Tibial artery (tissue), 4 donors: ENCODE measurements around the gene RARB.

Experiments used
- DNase-seq, 2 donors: peaks; one replicate each; pipeline ENCODE4 v3.0.0-alpha.2; 2019
- H3K27ac ChIP-seq, 2 donors: fragments of 200-600 bp; sonication (generic) in 1 of 2; 1 replicate in 1 of 2; 2 replicates in 1 of 2; pipeline ENCODE4 v1.5.1; 2018 to 2019; ENCODE audit warnings: mild to moderate bottlenecking in 1 of 2
- H3K27me3 ChIP-seq, 2 donors: fragments of 200-600 bp; sonication (generic) in 1 of 2; one replicate each; pipeline versions ENCODE4 v1.5.1 to v1.6.0; 2016 to 2019
- H3K36me3 ChIP-seq, 3 donors: fragments of 200-600 bp; sonication (generic) in 2 of 3; one replicate each; pipeline ENCODE4 v1.5.1; 2016 to 2019; ENCODE audit warnings: mild to moderate bottlenecking in 2 of 3
- H3K4me1 ChIP-seq, 4 donors: fragments of 200-600 bp; sonication (generic) in 2 of 4; 1 replicate in 3 of 4; 2 replicates in 1 of 4; pipeline ENCODE4 v1.5.1; 2016 to 2019
- H3K4me3 ChIP-seq, 2 donors: fragments of 200-600 bp; sonication (generic) in 1 of 2; 1 replicate in 1 of 2; 2 replicates in 1 of 2; pipeline ENCODE4 v1.5.1; 2018 to 2019; ENCODE audit warnings: mild to moderate bottlenecking in 2 of 2
- H3K9me3 ChIP-seq, 3 donors: fragments of 200-600 bp; sonication (generic) in 1 of 3; one replicate each; pipeline ENCODE4 v1.5.1; 2016 to 2019
- CTCF ChIP-seq, 2 experiments: fragments of 200-600 bp in 1 of 2; fragments of 450-650 bp in 1 of 2; IDR thresholded peaks; one replicate each; pipeline ENCODE4 v1.5.1; 2017 to 2019; ENCODE audit warnings: antibody characterized with exemption in 2 of 2, mild to moderate bottlenecking in 1 of 2, moderate library complexity in 1 of 2
- intact Hi-C: fragments of 100-400 bp; cut with DNase I; formaldehyde crosslinking; loops from one replicate; pipeline ENCODE4 v1.15.0; 2023; ENCODE audit warnings: low total_unique reads

Gene RARB

GRCh38 chr3:25584011-25584789 lies 156.1 kb downstream of the RARB start:
- H3K4me1 ChIP-seq: peaks cover 0 to 1% (median 0%) of the 10 kb centered on the region in 4 donors
- no peak for DNase-seq
- no peaks in the 10 kb centered on the region for H3K27me3 ChIP-seq
- no peak overlapping the region for H3K4me3 ChIP-seq
- H3K36me3 ChIP-seq: peaks cover 0 to 23% (median 5%) of the 10 kb centered on the region in 3 donors
- no peaks in the 10 kb centered on the region for H3K9me3 ChIP-seq
- intact Hi-C loops: no loop called here
- no peak overlapping the region for H3K27ac ChIP-seq
- no peak for TF ChIP-seq CTCF (IDR thresholded peaks at IDR 0.05)

GRCh38 chr3:25585361-25586166 lies 157.5 kb downstream of the RARB start:
- no peak for TF ChIP-seq CTCF (IDR thresholded peaks at IDR 0.05)
- DNase-seq: no peak
- Histone ChIP-seq H3K4me1 (peaks cover 0 to 13% (median 7%) of the 10 kb centered on the region in 4 donors), H3K36me3 (peaks cover 0 to 20% (median 5%) of the 10 kb centered on the region in 3 donors), H3K9me3 (no peaks in the 10 kb centered on the region), H3K27me3 (no peaks in the 10 kb centered on the region), H3K27ac (no peak overlapping the region), H3K4me3 (no peak overlapping the region)
- intact Hi-C loops: no loop called here

- H3K4me1 ChIP-seq: peaks cover 0 to 13% (median 7%) of the 10 kb centered on the region in 4 donors
- H3K4me3 ChIP-seq: no peak overlapping the region
- TF ChIP-seq CTCF (IDR thresholded peaks at IDR 0.05): no peak
- H3K9me3 ChIP-seq: no peaks in the 10 kb centered on the region
- H3K27ac ChIP-seq: no peak overlapping the region
- intact Hi-C loops: no loop called here
- DNase-seq: no peak
- H3K36me3 ChIP-seq: peaks cover 0 to 15% (median 5%) of the 10 kb centered on the region in 3 donors
- H3K27me3 ChIP-seq: no peaks in the 10 kb centered on the region
Measured at GRCh38 chr3:25586167-25586505, 158.1 kb downstream of the RARB start.

GRCh38 chr3:25586553-25586952 lies 158.5 kb downstream of the RARB start:
- peaks cover 0 to 11% (median 5%) of the 10 kb centered on the region in 3 donors for H3K36me3 ChIP-seq
- DNase-seq: no peak
- TF ChIP-seq CTCF (IDR thresholded peaks at IDR 0.05): no peak
- H3K9me3 ChIP-seq: no peaks in the 10 kb centered on the region
- peaks cover 0 to 13% (median 7%) of the 10 kb centered on the region in 4 donors for H3K4me1 ChIP-seq
- H3K27me3 ChIP-seq: no peaks in the 10 kb centered on the region
- H3K27ac ChIP-seq: no peak overlapping the region
- H3K4me3 ChIP-seq: no peak overlapping the region
- intact Hi-C loops: no loop called here

- Histone ChIP-seq H3K4me3 (no peak overlapping the region), H3K27ac (no peak overlapping the region), H3K9me3 (no peaks in the 10 kb centered on the region), H3K4me1 (peaks cover 0 to 15% (median 8%) of the 10 kb centered on the region in 4 donors), H3K36me3 (peaks cover 0 to 7% (median 3%) of the 10 kb centered on the region in 3 donors), H3K27me3 (no peaks in the 10 kb centered on the region)
- TF ChIP-seq CTCF (IDR thresholded peaks at IDR 0.05): no peak
- no peak for DNase-seq
- intact Hi-C loops: no loop called here
Measured at GRCh38 chr3:25587094-25587493, 159.0 kb downstream of the RARB start.
